Neural progenitor cell (in vitro differentiated cells): ENCODE results near the gene ARVCF.

ENCODE experiments used
- CTCF ChIP-seq: fragments of 200-600 bp; sonication (generic); IDR thresholded peaks from 2 replicates; pipeline ENCODE4 v1.5.1; 2017; ENCODE audit warnings: antibody characterized with exemption, mild to moderate bottlenecking
- EZH2phosphoT487 ChIP-seq: fragments of 200-600 bp; sonication (generic); IDR thresholded peaks from 2 replicates; pipeline ENCODE4 v1.6.1; 2017; ENCODE audit warnings: antibody characterized with exemption

- TF ChIP-seq CTCF (no peak), EZH2phosphoT487 (no peak)
Measured at GRCh38 chr22:20033045-20033706, 16.6 kb upstream of the ARVCF start.
